ENCODE data around the gene HOXB5. TPM values are rescaled to one million over a fixed set of nuclear protein-coding genes. Genes with fewer than 3 reads are reported as not detected.

HOXB5 gene
- total RNA-seq, 1 experiment from 2014 or later = not detected

GRCh38 chr17:48545022-48545375, 48.6 kb downstream of the HOXB5 start, which contains the start of gene HOXB2:
HOXB2 (minus strand) TSS chr17:48545109; CDS start chr17:48544911, 198 bp downstream.
- in situ Hi-C loops (cut with HindIII; ENCODE audit: low sequenced_read_pairs) = no loop called here
- no peak for DNase-seq (ENCODE audit: low spot score)

- in situ Hi-C loops (cut with HindIII; ENCODE audit: low sequenced_read_pairs) = no loop called here
- DNase-seq (ENCODE audit: low spot score) = no peak
Observed at GRCh38 chr17:48544349-48545021, 49.1 kb downstream of the HOXB5 start.

GRCh38 chr17:48543854-48544348, 49.7 kb downstream of the HOXB5 start:
- in situ Hi-C loops (cut with HindIII; ENCODE audit: low sequenced_read_pairs) = no loop called here
- DNase-seq (ENCODE audit: low spot score) = no peak

- in situ Hi-C loops (cut with HindIII; ENCODE audit: low sequenced_read_pairs) = no loop called here
- no peak for DNase-seq (ENCODE audit: low spot score)
Observed at GRCh38 chr17:48543107-48543853, 50.3 kb downstream of the HOXB5 start.

GRCh38 chr17:48542698-48543106, 50.9 kb downstream of the HOXB5 start:
- in situ Hi-C loops (cut with HindIII; ENCODE audit: low sequenced_read_pairs) = no loop called here
- no peak for DNase-seq (ENCODE audit: low spot score)

- in situ Hi-C loops (cut with HindIII; ENCODE audit: low sequenced_read_pairs) = no loop called here
- no peak for DNase-seq (ENCODE audit: low spot score)
Observed at GRCh38 chr17:48542114-48542656, 51.4 kb downstream of the HOXB5 start.

- in situ Hi-C loops (cut with HindIII; ENCODE audit: low sequenced_read_pairs) = no loop called here
Observed at GRCh38 chr17:48541577-48542113, 51.9 kb downstream of the HOXB5 start.

More at GRCh38 chr17:48541577-48542113, 51.9 kb downstream of the HOXB5 start:
- DNase-seq (ENCODE audit: low spot score) = no peak

Other genes with a start within 250 kb of the HOXB5 start
- gene SKAP1, start 163.6 kb downstream of the HOXB5 start, total RNA-seq (2014; rRNA removed; shearing (Covaris generic)) = not detected in 2 replicates
- gene HOXB1, start 62.8 kb downstream of the HOXB5 start, total RNA-seq (2014; rRNA removed; shearing (Covaris generic)) = not detected in 2 replicates
- 8.9 and 19.7 TPM in 2 replicates for gene HOXB2, start 48.7 kb downstream of the HOXB5 start, total RNA-seq (2014; rRNA removed; shearing (Covaris generic))
- 0.78 and 2.2 TPM in 2 replicates for gene HOXB4, start 15.4 kb downstream of the HOXB5 start, total RNA-seq (2014; rRNA removed; shearing (Covaris generic))
- gene HOXB3, start 3.5 kb downstream of the HOXB5 start, total RNA-seq (2014; rRNA removed; shearing (Covaris generic)) = 0.74 and 12.0 TPM in 2 replicates
- gene HOXB6, start 11.2 kb upstream of the HOXB5 start, total RNA-seq (2014; rRNA removed; shearing (Covaris generic)) = 0.92 and 2.0 TPM in 2 replicates
- gene HOXB7, start 17.2 kb upstream of the HOXB5 start, total RNA-seq (2014; rRNA removed; shearing (Covaris generic)) = 9.1 and 12.8 TPM in 2 replicates
- 0.10 TPM in 1 of 2 replicates, not detected in the other for gene HOXB8, start 21.5 kb upstream of the HOXB5 start, total RNA-seq (2014; rRNA removed; shearing (Covaris generic))
- 1.8 and 4.1 TPM in 2 replicates for gene HOXB9, start 32.6 kb upstream of the HOXB5 start, total RNA-seq (2014; rRNA removed; shearing (Covaris generic))
- gene PRAC1, start 128.7 kb upstream of the HOXB5 start, total RNA-seq (2014; rRNA removed; shearing (Covaris generic)) = 8.2 TPM in 1 of 2 replicates, not detected in the other
- 9.5 and 42.2 TPM in 2 replicates for gene PRAC2, start 129.4 kb upstream of the HOXB5 start, total RNA-seq (2014; rRNA removed; shearing (Covaris generic))
- gene HOXB13, start 135.0 kb upstream of the HOXB5 start, total RNA-seq (2014; rRNA removed; shearing (Covaris generic)) = 54.8 and 60.5 TPM in 2 replicates
- gene TTLL6, start 223.4 kb upstream of the HOXB5 start, total RNA-seq (2014; rRNA removed; shearing (Covaris generic)) = 6.9 and 9.4 TPM in 2 replicates
- 37.8 and 66.1 TPM in 2 replicates for gene CALCOCO2, start 237.3 kb upstream of the HOXB5 start, total RNA-seq (2014; rRNA removed; shearing (Covaris generic))

Measured in G401 (cell line).